Measurements from ENCODE around the gene DNAAF5.

DNAAF5 gene

DNA sequence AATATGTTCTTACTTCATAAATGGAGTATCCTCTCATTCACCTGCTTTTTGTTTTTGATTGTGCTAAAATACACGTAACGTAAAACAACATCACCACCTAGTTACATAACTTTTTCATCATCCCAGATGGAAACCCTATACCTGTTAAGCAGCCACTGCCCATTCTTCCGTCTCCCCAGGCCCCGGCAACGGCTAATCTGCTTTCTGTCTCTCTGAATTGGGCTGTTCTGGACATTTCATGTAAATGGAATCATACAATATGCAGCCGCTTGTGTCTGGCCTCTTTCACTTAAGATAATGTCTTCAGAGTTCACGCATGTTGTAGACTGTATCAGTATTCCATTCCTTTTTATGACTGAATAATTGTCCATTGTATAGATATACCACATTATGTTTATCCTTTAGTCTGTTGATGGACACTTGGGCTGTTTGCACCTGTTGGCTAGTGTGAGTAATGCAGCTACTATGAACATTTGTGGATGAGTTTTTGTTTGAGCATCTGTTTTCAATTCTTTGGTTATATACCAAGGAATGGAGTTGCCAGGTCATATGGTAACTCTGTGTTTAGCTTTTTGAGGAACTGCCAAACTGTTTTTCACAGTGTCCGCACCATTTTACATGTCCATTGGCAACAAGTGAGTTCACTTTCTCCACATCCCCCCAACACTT, 91.7 kb downstream of the DNAAF5 start:
- DNase-seq: peak in 1 of 2 donors; percentile 39

DNA sequence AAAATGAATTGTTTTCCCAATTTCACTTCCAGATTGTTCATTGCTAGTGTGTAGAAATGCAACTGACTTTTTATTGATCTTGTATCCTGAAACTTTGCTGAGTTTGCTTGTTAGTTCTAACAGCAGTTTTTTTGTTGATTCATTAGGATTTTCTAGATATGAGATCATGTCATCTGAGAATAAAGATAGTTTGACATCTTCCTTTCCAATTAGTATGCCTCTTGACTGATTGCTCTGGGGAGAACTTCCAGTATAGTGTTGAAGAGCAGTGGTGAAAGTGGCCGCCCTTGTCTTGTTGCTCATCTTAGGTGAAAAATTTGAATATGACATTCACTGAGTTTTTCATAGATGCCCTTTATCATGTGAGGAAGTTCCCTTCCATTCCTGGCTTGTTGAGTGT, 93.8 kb downstream of the DNAAF5 start:
- DNase-seq: no peak

DNA sequence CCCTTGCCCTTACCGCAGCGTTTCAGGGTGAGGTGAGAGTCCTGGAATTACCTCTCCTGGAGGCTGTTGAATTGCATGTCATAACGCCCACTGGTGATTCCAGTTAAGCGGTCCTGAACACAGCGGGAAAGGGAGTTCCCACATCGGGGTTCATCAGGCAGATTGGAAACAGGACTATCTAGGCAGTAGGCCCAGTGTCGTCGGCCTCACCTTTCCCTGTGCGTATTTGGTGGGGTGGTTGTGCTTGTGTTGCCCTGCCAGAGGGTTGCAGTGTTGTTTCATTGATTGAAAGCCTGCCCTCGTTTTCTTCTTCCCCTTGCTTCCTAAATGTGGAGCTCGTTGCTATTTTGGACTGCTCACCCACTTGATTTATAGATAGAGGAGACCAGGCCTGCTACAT, 95.2 kb downstream of the DNAAF5 start:
- DNase-seq: no peak

DNA sequence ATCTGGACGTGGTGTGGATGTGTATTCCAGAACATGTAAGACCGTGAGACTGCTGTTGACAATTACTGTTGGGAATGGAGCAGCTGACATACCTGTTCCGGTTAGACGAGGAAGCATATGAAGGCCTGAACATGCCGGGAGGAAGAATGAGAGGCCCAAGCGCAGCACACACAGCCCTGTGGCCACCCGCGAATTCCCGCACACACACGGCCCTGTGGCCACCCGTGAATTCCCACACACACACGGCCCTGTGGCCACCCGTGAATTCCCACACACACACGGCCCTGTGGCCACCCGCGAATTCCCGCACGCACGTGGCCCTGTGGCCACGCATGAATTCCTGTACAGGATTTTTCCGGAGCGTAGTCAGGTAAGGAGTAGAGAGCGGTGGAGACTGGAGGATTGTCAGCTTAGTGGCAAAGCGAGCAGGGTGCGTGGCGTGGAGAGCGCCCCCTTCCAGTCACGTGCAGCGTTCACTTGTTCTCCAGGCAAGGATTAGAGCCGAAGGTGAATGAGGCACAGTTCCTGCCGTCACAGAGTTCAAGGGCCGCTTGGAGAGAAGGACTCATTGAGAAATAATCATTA, 96.3 kb downstream of the DNAAF5 start:
- DNase-seq: no peak

DNA sequence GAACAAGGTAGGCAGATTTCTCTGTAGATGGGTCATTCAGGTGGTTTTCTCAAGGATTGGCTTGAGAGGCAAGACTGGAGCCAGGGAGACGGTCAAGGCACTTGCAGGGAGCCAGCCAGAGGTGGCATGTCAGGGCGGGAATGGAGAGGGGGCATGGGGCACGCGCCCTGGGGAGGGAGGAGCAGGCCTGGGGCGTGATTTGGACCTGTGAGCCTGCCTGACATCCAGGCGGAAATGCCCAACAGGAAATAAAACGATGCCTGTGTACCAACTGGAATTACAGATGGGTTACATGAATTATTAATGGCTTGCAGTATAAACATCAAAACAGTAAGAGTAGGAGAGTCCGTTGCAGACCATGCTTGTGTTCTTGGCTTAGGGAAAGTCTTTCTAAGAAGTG, 97.2 kb downstream of the DNAAF5 start:
- no peak for DNase-seq

DNA sequence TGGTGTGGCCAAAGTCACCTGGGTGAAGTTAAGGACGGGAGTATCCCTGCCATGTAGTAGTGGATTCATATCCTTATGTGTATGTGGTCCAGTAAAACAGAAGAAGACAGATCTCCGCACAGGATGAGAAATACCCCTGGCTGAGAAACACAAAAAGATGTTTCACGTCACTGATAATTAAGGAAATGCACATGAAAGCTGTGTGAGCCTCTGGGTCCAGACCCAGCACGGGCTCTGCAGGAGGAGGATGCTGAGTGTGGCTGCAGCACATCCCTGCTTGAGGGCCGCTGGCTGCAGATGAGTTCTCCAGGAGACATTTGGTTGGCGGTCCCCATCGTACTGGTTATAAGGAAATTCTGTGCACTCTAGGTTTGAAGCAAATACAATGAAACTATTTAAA, 97.6 kb downstream of the DNAAF5 start:
- no peak for DNase-seq

DNA sequence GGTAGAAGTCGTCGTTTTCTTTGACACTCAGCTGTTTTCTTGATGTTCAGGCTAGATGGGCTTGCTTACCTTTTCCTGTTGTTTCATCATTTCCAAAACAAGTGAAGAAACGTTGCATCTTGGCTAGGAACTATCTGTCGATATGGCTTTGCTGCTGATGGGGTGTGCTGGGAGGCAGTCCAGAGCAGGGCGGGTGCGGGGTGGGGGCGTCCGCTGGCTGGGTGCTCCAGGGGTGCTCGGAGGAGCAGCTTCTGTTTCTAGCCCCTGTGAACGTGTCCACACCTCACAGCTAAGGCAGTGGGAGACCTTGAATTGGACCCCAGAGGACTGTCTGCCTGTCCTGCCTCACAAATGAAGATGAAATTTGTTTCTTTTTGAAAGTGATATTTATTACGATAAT, 98.2 kb downstream of the DNAAF5 start:
- DNase-seq: no peak

DNA sequence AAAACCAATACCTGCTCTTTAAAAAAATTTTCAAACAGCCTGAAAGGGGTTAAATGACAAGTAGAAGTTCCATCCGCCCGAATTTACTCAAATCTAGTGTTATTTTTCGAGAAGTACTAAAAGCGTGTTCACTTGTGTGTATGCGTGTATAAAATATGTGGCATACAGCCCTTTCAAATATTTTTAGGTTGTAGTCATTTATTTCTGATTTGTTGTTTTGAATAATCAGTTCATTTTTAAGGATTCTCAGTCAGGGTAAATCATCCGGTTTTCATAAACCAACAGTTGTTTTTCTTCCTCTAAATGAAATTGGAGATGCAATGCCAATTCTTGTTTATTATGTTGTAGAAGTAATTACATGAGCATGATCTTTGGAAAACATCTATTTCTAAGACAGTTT, 98.9 kb downstream of the DNAAF5 start:
- no peak for DNase-seq

DNA sequence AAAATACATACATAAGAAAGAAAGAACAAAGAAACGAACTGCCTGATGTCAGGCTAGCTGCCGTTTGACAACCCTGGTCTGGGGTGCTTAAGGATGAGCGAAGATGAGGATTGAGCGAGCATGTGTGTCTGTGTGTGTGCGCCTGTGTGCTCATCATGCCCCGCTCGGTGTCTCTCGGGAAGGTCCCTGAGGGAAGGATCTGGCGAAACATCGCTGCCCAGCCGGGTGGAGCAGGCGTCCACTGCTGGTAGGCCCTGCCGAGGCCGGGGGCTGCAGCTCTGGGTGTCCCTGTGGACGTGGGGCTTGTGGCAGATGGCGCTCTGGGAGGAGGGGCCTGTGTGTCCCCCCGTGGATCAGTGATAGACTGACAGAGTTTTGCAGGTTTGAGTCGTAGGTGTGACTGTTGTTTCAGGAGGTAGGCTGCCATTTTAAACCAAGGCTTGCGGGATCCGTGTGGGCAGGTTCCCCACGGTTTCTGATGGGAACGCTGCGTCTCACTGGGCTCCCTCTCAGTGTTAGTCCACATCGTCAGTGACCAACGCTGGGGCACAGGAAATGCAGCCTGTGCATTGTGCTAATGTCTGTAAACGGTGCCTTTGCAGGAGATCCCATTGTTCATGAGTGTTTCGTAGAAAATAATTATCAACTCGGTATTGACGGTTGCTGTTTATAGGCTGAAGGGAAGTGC, 99.9 kb downstream of the DNAAF5 start:
- no peak for DNase-seq

DNA sequence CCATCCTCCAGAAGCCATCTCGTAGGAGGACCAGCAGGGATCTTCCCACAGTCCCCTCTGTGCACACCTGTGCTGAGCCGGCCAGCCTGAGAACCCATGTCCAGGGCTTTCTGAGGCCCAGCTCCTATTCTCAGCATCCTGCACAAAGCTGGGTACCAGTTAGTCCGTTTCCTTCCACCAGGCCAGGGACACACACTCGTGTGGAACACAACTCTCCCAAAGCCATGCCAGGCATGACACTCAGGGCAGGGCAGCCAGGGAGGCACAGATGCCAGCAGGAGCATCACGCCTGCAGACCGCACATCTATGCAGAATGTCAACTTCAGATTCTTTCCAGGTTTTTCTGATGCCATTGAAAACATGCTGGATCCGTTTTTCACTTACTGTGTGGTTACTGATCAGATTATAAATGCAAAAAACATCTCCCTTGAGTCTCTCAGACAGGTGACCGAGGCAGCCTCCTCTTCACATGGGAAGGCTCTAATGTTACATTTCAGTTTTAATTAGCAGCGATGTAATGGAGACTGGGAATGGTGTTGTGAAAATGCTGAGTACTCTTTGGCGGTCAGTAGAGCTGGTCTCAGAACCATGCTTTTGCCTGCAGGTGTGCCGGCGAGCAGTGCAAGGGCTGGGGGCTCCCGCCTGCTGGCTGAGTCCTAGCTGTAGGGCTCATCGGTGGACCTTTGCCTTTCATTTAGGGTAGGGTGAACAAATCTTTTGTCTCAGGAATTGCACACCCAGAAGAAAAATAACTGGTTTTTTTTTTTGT, 102.5 kb downstream of the DNAAF5 start:
- no peak for DNase-seq

DNA sequence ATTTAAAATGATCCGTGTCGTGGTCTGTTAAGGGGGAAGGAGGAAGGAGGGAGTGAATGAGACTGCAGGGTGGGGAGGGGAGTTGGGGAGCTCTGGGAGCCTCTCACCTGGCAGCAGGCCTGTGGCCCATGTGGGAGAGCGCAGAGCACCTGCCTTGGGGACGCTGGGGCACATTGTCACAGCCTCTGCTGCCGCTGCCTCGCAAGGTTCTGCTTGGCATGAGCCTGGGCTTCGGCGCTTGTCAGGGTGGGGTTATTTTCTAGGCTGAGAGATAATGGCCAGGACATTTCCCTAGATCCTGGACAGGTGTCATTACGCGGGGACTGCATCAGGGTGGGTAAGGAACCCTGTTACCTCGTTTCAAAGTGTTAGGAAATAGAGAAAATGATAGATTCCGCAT, 103.6 kb downstream of the DNAAF5 start:
- no peak for DNase-seq

DNA sequence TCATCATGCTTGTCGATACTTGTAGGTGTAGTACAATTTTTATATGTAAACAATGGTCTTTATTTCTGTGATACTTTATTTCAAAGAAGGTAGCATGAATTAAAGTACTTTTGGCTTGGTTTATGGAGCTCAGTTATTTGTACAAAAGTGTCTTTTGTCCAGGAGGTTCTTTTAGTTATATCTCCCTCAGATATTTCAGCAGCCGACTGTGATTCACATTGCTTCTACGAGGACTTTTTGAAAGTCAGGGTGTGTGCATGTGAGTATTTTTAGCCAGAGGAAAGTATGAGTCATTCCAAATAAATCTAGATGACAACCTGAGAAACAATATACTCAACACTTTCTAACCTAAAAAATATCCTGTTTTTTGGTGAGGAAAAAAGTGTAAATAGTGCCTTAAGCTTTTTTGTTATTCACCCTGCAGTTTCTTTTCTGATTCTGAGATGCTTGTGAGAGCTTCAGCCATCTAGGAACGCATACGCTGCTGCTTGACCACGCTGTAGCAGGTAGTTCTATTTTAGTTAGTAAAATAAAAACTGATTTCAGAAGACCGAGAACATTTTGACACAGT, 105.2 kb downstream of the DNAAF5 start:
- peak in 1 of 2 donors; percentile 53 for DNase-seq

DNA sequence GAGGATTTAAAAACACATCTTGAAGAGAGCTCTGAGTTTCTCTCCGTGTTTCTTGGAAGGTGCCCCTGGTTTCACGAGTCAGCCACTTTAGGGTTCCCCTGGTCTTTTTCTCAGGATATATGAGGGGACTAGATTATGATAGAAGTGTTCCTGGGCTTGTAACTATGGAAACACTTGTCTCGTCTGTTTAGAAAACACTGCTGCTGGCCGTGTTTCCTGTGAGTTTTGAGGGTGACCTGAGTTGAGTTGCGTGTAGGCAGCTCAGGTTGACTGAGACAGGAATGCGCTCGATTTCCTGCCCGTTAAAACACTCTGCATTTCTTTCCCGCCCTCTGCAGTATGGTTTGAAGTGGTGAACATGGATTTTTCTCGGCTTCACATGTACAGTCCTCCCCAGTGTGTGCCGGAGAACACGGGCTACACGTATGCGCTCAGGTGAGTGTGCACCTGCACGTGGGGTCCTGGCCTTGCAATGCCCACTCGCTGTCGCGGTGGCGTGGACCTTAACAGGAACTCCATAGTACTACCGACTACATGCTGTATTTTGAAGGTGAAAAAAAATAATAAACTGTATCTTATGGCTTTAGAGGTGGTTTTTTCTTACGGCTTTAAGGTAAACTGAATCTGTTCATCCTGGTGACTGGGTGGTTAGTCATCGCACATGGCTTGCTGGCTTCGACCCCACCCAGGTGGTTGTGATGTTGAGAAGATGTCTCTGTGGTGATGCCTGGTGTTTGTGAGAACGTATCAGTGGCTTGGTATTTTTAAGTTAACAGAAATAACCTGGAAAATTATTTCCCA, 105.9 kb downstream of the DNAAF5 start, which contains the start of gene SUN1:
SUN1 (plus strand) TSS at position 310 of the 801 bp plus-strand sequence; CDS start at position 359, 49 bp downstream.
- DNase-seq: peak; percentile 73 to 77

DNA sequence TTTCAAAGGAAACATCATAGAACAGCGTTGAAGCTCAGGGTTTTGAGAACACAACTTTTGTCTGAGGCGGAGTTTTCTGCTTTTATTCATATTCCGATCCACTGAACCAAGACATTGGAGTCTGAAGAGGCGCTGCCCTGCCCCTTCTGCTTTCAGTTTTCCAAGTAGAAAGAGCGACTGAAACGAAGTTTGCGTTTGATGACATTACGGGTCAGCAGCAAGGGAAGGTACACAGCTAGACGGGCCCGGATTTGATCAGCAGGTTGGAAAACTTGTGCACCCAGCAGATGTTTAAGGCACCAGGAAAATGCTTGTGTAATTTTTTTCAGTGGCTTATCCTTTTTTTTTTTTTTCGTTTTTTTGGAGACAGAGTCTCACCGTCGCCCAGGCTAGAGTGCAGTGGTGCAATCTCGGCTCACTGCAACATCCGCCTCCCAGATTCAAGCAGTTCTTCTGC, 106.5 kb downstream of the DNAAF5 start:
- no peak for DNase-seq

DNA sequence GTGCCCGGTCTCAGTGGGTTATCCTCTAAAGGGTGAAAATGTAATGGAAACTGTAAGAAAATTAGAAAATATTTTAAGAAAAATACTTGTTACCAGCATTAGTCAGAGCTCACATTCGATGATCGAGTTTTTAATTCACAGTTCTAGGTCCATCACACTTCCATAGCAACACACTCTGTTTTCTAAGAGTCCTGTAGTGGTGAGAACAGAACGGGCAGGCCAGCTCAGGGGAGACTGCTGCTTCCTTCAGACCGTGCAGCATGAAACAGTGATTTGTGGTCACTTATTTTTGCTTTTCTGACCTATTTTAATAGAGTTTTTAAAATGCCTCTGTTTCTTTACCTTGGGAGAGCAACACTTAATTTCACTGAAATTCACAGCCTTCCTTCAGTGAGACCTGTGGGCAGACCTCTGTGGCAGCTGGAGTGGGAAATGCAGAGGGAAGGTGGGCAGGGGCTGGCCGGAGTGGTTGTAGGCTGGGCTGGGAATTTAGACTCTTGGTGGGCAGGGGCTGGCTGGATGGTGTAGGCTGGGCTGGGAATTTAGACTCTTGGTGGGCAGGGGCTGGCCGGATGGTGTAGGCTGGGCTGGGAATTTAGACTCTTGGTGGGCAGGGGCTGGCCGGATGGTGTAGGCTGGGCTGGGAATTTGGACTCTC, 107.2 kb downstream of the DNAAF5 start:
- DNase-seq: no peak

DNA sequence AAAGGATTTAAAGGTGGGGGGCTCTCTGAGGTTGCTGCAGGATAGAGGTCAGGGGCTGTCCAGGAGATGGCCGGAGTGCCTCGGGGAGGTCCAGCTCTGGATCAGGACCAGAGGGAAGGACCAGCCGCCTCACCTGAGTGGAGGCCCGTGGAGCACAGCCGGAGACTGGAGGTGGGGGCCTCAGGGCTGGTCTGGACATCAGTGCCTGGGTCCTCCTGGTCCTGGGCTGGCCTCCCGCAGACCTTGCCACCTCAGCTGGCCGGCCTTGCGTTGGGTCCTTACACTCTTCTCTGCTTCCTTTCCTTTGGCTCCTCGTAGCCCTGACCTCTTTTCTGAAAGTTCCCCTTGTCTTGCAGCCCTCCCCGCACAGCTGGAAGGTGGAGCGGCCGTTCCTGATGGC, 107.8 kb downstream of the DNAAF5 start:
- DNase-seq: no peak

DNA sequence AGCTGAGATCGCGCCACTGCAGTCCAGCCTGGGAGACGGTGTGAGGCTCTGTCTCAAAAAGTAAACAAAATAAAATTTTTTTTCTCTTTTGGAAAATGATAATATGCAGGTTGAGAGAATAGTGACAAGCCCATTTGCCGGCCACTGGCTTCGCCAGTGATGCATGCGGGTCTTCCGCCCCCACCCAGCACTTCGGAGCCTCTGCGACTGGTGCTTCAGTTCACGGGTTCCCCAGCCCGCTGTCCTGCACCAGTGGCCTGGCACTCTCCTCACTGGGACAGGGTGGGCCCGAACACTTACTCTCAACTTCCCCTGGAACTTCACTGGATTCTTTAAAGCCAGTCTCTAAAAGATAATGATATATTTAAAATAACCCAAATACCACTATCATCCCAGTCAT, 108.5 kb downstream of the DNAAF5 start:
- DNase-seq: no peak

DNA sequence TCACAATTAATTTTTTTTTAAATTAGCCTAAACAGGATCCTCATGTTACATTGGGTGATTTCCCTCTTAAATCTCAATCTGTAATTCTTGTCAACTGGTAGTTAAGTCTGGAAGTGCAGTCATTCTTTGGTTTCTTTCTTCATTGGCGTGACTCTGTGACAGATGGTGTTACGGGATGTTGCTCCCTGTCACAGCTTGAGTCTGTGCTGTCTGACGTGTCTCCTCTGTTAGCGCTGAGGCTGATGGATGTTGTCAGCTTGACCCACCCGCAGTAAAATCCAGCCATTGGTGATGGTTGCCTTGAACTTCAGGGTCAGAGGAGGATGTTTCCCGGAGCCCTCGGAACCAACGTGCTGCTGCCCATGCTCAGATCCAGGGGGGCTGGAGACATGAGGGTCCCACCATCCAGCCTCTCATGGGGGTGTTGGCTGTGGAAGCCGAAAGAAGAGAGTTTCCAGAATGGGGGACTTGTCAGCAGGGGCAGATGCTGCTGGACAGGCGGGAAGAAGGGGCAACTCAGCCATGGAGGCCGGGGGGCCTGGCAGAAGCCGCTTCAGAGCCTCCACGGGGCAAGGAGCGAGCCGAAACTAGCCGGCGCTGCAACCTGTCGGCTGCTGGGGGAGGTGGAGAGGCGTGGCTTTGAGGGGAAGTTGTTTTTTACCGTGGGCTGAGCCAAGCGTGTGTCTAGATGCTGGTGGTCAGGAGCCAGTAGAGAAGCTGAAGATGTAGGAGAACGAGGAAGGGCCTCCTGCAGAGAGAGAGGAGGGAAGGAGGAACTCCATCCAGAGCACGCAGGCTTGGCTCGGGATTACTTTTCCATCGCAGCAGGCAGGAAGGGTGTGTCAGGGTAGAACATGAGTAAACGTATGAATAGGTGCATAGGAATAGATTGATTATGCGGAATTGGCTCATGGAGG, 109.2 kb downstream of the DNAAF5 start:
- no peak for DNase-seq

All from CD4-positive, alpha-beta T cell treated with Interleukin-4 for 1 hour (primary cell).